Spleen (tissue), 11 donors: Measurements from ENCODE around the gene ETV6. TPM values are rescaled to one million over a fixed set of nuclear protein-coding genes. Genes with fewer than 3 reads are reported as not detected.

ENCODE experiments used
- DNase-seq: peaks from one replicate; pipeline ENCODE4 v3.0.0-alpha.2; 2020
- H3K27ac ChIP-seq, 8 donors: fragments of 200-600 bp; sonication (generic) in 7 of 8; 1 replicate in 4 of 8; 2 replicates in 4 of 8; pipeline versions ENCODE4 v1.5.0 to v1.8.0; 2016 to 2021; ENCODE audit warnings: inconsistent platforms in 4 of 8, mild to moderate bottlenecking in 4 of 8, moderate library complexity in 1 of 8
- H3K27me3 ChIP-seq, 7 donors: fragments of 200-600 bp; sonication (generic) in 6 of 7; replicated peaks in 1 of 7; 1 replicate in 4 of 7; 2 replicates in 3 of 7; pipeline versions ENCODE4 v1.5.0 to v1.8.0; 2016 to 2021; ENCODE audit warnings: inconsistent platforms in 3 of 7, mild to moderate bottlenecking in 1 of 7
- H3K36me3 ChIP-seq, 6 donors: fragments of 200-600 bp; sonication (generic) in 5 of 6; 1 replicate in 4 of 6; 2 replicates in 2 of 6; pipeline versions ENCODE4 v1.5.0 to v1.8.0; 2016 to 2021; ENCODE audit warnings: inconsistent platforms in 2 of 6
- H3K4me1 ChIP-seq, 6 donors: fragments of 200-600 bp; sonication (generic) in 5 of 6; 1 replicate in 3 of 6; 2 replicates in 3 of 6; pipeline versions ENCODE4 v1.5.0 to v1.8.0; 2016 to 2021; ENCODE audit warnings: inconsistent platforms in 3 of 6
- H3K4me3 ChIP-seq, 8 donors: fragments of 200-600 bp; sonication (generic) in 7 of 8; 1 replicate in 4 of 8; 2 replicates in 4 of 8; pipeline versions ENCODE4 v1.5.0 to v1.8.0; 2016 to 2021; ENCODE audit warnings: inconsistent platforms in 4 of 8, mild to moderate bottlenecking in 4 of 8, moderate library complexity in 2 of 8
- H3K9me3 ChIP-seq, 8 donors: fragments of 200-600 bp; sonication (generic) in 7 of 8; 1 replicate in 4 of 8; 2 replicates in 4 of 8; pipeline versions ENCODE4 v1.5.0 to v1.8.0; 2016 to 2021; ENCODE audit warnings: inconsistent platforms in 4 of 8
- POLR2A ChIP-seq, 3 donors: fragments of 450-650 bp; IDR thresholded peaks; one replicate each; pipeline ENCODE4 v1.5.1; 2017; ENCODE audit warnings: antibody characterized with exemption in 3 of 3, mild to moderate bottlenecking in 1 of 3
- POLR2AphosphoS5 ChIP-seq, 3 donors: sonication (generic); formaldehyde crosslinking; IDR thresholded peaks; one replicate each; pipeline ENCODE4 v1.5.1; 2017; ENCODE audit warnings: antibody characterized with exemption in 3 of 3
- WGBS, 5 donors: extraction: QIAGEN DNeasy Blood & Tissue Kit in 3 of 5; methylation state at CpG; one replicate each; pipeline versions ENCODE4 v1.1.5 to v1.1.7; 2013 to 2018; 5-methylcytosine and 5-hydroxymethylcytosine counted together
- intact Hi-C: fragments of 100-400 bp; cut with DNase I; formaldehyde crosslinking; loops from one replicate; pipeline ENCODE4 v1.15.0; 2023; ENCODE audit warnings: low total_unique reads
- polyA plus RNA-seq, 3 donors: library from polyadenylated mRNA; stranded (reverse); fragments of 200-250 nt; gene quantifications; one replicate each; pipeline ENCODE4 v1.2.1, GENCODE V29; 2013
- total RNA-seq, 7 donors: library from RNA; depleted of rRNA in 3 of 7; stranded (reverse); fragments of >200 nt in 3 of 7; fragmentation: NEBNext Ultra II Directional in 4 of 7; extraction: Animal tissue kit (Norgen Biotek cat#: 25700) in 4 of 7; gene quantifications; one replicate each; pipeline versions ENCODE4 v1.1.0 to v1.2.1, GENCODE V29; 2016 to 2021
- TF ChIP-seq, protein P1 (sequence below), 11 experiments: fragments of 200-600 bp in 7 of 11; fragments of 450-650 bp in 4 of 11; sonication (generic) in 4 of 11; IDR thresholded peaks in 8 of 11; conservative IDR thresholded peaks in 3 of 11; 1 replicate in 7 of 11; 2 replicates in 4 of 11; pipeline versions ENCODE4 v1.4.0 to v1.8.0; 2016 to 2021; ENCODE audit warnings: antibody characterized with exemption in 11 of 11, inconsistent platforms in 4 of 11, mild to moderate bottlenecking in 1 of 11
- donor health status: healthy with polysubstance abuse.
- donor health status: DM: no; HTN: no; CAD: no; lungs with moderate emphysema.
- donor health status: DM: no; HTN: no; CAD: no.
- donor health status: Bipolar disorder and iron deficiency.
- donor health status: healthy.
- donor health status: DM: no; HTN: no; CAD: no.
- donor health status: DM: yes; HTN: yes; CAD: no.

ETV6 gene
- total and polyA plus RNA-seq, 10 donors, result 7.2 to 116 (median 57.8) TPM

DNA sequence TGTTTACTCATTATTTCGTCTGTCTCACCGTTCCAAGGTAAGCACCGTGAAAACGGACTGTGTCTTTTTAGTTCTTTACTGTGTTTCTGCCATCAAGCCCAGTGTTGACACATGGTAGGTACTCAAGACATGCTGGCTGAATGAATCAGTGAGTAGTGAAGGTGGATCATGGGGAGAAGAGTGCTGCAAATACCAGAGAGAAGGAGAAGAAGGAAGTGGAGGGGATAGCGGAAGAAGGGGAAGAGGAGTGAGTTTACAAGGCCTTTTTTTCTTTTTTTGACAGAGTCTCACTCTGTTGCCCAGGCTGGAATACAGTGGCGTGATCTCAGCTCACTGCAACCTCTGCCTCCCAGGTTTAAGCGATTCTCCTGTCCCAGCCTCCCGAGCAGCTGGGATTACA lies 54.6 kb downstream of the ETV6 start:
- no peak for DNase-seq
- whole genome bisulfite sequencing, 5 donors, result 81 to 93% (median 89%) methylated on average over 8 of the region's 8 CpGs
- H3K9me3 ChIP-seq, result no peaks in the 10 kb centered on the region
- TF ChIP-seq, protein P1, sequence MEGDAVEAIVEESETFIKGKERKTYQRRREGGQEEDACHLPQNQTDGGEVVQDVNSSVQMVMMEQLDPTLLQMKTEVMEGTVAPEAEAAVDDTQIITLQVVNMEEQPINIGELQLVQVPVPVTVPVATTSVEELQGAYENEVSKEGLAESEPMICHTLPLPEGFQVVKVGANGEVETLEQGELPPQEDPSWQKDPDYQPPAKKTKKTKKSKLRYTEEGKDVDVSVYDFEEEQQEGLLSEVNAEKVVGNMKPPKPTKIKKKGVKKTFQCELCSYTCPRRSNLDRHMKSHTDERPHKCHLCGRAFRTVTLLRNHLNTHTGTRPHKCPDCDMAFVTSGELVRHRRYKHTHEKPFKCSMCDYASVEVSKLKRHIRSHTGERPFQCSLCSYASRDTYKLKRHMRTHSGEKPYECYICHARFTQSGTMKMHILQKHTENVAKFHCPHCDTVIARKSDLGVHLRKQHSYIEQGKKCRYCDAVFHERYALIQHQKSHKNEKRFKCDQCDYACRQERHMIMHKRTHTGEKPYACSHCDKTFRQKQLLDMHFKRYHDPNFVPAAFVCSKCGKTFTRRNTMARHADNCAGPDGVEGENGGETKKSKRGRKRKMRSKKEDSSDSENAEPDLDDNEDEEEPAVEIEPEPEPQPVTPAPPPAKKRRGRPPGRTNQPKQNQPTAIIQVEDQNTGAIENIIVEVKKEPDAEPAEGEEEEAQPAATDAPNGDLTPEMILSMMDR (IDR thresholded peaks at IDR 0.05 in 8 of 11, conservative IDR thresholded peaks at IDR 0.05 in 3 of 11), result no peak
- no peak for TF ChIP-seq POLR2AphosphoS5 (IDR thresholded peaks at IDR 0.05)
- no peak for TF ChIP-seq POLR2A (IDR thresholded peaks at IDR 0.05)
- peak overlapping the region in 3 of 8 donors; percentile 27 to 44 (median 33) for H3K27ac ChIP-seq
- H3K4me1 ChIP-seq, result peaks cover 3 to 85% (median 42%) of the 10 kb centered on the region in 6 donors
- intact Hi-C loops, result no loop called here
- H3K36me3 ChIP-seq, result no peaks in the 10 kb centered on the region
- no peaks in the 10 kb centered on the region for H3K27me3 ChIP-seq
- H3K4me3 ChIP-seq, result no peak overlapping the region

DNA sequence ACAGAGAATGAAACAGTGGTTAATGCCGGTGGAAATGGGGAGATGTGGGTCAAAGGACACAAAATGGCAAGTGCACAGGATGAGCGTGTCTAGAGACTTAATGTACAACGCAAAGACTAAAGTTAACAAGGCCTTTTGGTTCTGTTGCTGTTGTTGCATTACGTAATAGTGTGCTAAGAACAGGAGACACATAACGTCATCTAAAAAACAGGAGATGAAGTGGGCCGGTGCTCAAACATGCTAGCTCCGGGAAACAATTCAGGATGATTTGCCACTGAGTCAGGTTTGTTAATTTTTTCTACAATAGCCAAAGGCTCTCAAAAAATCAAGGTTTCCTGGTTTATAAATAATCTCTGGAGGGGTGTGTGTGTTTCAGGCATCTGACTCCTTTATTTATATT lies 55.5 kb downstream of the ETV6 start:
- TF ChIP-seq POLR2AphosphoS5 (IDR thresholded peaks at IDR 0.05) (no peak), POLR2A (IDR thresholded peaks at IDR 0.05) (no peak)
- TF ChIP-seq, protein P1 (IDR thresholded peaks at IDR 0.05 in 8 of 11, conservative IDR thresholded peaks at IDR 0.05 in 3 of 11), result no peak
- intact Hi-C loops, result no loop called here
- no peaks in the 10 kb centered on the region for H3K27me3 ChIP-seq
- DNase-seq, result no peak
- H3K9me3 ChIP-seq, result no peaks in the 10 kb centered on the region
- no peaks in the 10 kb centered on the region for H3K36me3 ChIP-seq
- peaks cover 3 to 83% (median 39%) of the 10 kb centered on the region in 6 donors for H3K4me1 ChIP-seq
- H3K4me3 ChIP-seq, result no peak overlapping the region
- 55 to 77% (median 68%) methylated on average over 7 of the region's 7 CpGs for WGBS, 5 donors
- peak overlapping the region in 2 of 8 donors; percentile 27 to 44 for H3K27ac ChIP-seq

DNA sequence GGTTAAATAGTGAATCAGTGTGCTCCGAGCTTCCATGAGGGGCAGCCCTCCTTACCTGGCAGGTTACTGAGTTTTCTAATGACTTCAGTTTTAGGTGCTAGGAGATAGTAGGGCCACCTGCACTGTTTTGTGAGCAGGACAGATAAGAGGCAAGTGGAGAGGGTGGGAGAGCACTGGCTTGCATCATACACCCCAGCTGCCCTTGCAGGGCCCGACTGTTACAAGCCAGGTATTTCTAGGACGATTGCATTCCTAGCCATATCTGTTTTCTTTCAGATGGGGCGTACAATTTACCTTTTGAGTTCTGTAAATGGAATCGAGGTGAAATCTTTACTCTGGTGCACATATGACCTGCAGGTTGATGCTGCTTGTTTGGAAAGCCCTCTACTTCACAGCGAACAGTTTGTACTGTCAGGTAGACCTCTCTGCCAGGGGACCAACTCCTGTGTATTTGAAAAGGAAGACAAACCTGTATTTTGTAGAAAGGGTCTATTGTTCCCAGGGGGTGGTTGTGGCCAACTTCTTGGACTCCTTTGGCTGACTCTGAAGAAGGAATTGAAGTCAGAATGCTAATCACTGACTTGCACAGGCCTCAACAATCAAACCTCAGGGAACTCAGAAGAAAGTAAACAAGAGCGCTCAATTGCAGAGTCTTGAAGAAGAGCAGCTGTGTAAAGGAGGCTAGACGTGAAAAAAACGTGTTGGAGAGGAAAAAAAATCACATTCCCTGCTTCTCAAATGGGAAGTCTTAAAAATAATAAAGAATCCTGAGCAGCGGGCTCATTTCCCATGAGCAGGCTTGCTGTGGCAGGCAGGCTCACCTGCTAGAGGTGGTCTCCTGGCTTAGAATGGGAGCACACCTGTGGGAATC lies 57.3 kb downstream of the ETV6 start:
- no peak for DNase-seq
- Histone ChIP-seq H3K27ac (no peak overlapping the region), H3K9me3 (no peaks in the 10 kb centered on the region), H3K36me3 (no peaks in the 10 kb centered on the region), H3K27me3 (no peaks in the 10 kb centered on the region), H3K4me1 (peaks cover 3 to 84% (median 38%) of the 10 kb centered on the region in 6 donors), H3K4me3 (no peak overlapping the region)
- TF ChIP-seq, protein P1 (IDR thresholded peaks at IDR 0.05 in 8 of 11, conservative IDR thresholded peaks at IDR 0.05 in 3 of 11), result no peak
- TF ChIP-seq POLR2A (IDR thresholded peaks at IDR 0.05) (no peak), POLR2AphosphoS5 (IDR thresholded peaks at IDR 0.05) (no peak)
- intact Hi-C loops, result no loop called here
- 71 to 86% (median 77%) methylated on average over 10 of the region's 10 CpGs for WGBS, 5 donors

- Histone ChIP-seq H3K27ac (no peak overlapping the region), H3K27me3 (no peaks in the 10 kb centered on the region), H3K4me3 (no peak overlapping the region), H3K4me1 (peaks cover 3 to 84% (median 39%) of the 10 kb centered on the region in 6 donors), H3K36me3 (peaks cover 0 to 3% (median 0%) of the 10 kb centered on the region in 6 donors), H3K9me3 (no peaks in the 10 kb centered on the region)
- intact Hi-C loops, result no loop called here
- DNase-seq, result no peak
- TF ChIP-seq POLR2A (IDR thresholded peaks at IDR 0.05) (no peak), POLR2AphosphoS5 (IDR thresholded peaks at IDR 0.05) (no peak)
- TF ChIP-seq, protein P1 (IDR thresholded peaks at IDR 0.05 in 8 of 11, conservative IDR thresholded peaks at IDR 0.05 in 3 of 11), result no peak
- 66 to 83% (median 76%) methylated on average over 7 of the region's 7 CpGs for WGBS, 5 donors
Measured at GRCh38 chr12:11707535-11707934, 58.1 kb downstream of the ETV6 start.
